Measurements from ENCODE around the gene SLC12A2.
A peak's percentile ranks its signal among the peaks of the same experiment; 100 is the strongest.

Gene SLC12A2

DNA sequence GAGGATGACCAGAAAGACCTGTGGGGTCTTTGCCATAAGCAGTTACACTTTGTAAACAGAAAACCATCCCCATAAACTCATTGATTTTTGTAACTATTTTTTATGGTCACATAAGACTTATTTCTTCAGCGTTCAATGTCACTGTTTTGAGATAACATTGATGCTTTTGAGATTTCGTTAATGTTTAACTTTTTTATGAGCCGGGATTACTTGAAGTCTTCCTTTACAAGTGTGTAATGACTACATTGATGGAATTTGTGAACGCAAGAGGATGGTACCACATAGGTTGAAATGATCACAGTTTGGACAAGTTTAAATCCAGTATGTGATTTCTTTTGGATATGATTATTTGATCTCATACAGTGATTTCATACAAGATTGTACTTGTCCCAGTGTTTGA, 1.8 kb downstream of the SLC12A2 start:
- no peaks in the 10 kb centered on the region for H3K36me3 ChIP-seq (replicated peaks)
- no peaks in the 10 kb centered on the region for H3K27me3 ChIP-seq (replicated peaks)
- TF ChIP-seq, protein P1, sequence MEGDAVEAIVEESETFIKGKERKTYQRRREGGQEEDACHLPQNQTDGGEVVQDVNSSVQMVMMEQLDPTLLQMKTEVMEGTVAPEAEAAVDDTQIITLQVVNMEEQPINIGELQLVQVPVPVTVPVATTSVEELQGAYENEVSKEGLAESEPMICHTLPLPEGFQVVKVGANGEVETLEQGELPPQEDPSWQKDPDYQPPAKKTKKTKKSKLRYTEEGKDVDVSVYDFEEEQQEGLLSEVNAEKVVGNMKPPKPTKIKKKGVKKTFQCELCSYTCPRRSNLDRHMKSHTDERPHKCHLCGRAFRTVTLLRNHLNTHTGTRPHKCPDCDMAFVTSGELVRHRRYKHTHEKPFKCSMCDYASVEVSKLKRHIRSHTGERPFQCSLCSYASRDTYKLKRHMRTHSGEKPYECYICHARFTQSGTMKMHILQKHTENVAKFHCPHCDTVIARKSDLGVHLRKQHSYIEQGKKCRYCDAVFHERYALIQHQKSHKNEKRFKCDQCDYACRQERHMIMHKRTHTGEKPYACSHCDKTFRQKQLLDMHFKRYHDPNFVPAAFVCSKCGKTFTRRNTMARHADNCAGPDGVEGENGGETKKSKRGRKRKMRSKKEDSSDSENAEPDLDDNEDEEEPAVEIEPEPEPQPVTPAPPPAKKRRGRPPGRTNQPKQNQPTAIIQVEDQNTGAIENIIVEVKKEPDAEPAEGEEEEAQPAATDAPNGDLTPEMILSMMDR (IDR thresholded peaks at IDR 0.05; ENCODE audit: low read depth, low read length, missing control alignments): no peak
- H3K4me3 ChIP-seq (ENCODE audit: low read depth, low read length): peak overlapping the region; percentile 82
- H3K27ac ChIP-seq: no peak overlapping the region
- in situ Hi-C loops (cut with HindIII; ENCODE audit: low pct_ligation_motif_present, low sequenced_read_pairs): no loop called here
- DNase-seq: no peak

DNA sequence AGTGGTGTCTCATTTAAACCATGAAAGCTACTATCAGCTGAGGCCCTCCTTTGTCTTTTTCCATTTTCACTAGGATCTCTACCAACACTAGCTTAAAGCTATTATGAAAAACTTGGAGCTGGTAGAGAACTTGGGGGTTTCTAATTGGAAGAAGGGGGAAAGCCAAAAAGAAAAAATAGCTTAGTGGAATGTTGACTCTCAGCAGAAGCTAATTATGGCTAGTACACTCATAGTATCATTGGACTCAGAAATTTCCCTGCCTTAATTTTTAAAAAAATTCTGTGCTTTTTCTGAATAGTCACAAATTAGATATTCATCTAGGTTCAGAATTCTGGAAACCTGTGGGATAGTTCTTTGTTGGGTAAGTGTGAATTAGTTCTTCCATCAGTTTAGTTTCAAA, 8.0 kb downstream of the SLC12A2 start:
- DNase-seq: no peak
- Histone ChIP-seq H3K27ac (no peak overlapping the region), H3K27me3 (replicated peaks) (no peaks in the 10 kb centered on the region), H3K36me3 (replicated peaks) (no peaks in the 10 kb centered on the region), H3K4me3 (ENCODE audit: low read depth, low read length) (no peak overlapping the region)
- TF ChIP-seq, protein P1 (IDR thresholded peaks at IDR 0.05; ENCODE audit: low read depth, low read length, missing control alignments): no peak
- in situ Hi-C loops (cut with HindIII; ENCODE audit: low pct_ligation_motif_present, low sequenced_read_pairs): no loop called here

DNA sequence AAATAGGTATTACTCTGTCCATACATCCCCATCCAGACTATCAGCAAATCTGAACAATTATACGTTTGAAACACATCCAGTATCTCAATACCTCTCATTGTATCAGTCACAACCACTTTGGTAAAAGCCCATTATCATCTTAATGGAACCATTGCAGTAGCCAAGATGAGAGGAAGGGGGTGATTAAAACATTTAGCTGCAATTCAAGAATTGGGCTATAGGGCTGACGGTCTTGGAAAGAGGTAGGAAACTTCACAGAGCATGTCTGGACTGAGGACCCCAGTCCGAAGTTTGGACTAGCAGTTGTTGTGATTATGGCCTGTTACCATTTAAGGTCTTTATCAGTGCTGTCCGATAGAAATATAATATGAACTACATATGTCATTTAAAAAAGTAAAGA, 8.6 kb downstream of the SLC12A2 start:
- Histone ChIP-seq H3K4me3 (ENCODE audit: low read depth, low read length) (no peak overlapping the region), H3K27me3 (replicated peaks) (no peaks in the 10 kb centered on the region), H3K36me3 (replicated peaks) (no peaks in the 10 kb centered on the region), H3K27ac (no peak overlapping the region)
- in situ Hi-C loops (cut with HindIII; ENCODE audit: low pct_ligation_motif_present, low sequenced_read_pairs): no loop called here
- DNase-seq: no peak
- TF ChIP-seq, protein P1 (IDR thresholded peaks at IDR 0.05; ENCODE audit: low read depth, low read length, missing control alignments): no peak

DNA sequence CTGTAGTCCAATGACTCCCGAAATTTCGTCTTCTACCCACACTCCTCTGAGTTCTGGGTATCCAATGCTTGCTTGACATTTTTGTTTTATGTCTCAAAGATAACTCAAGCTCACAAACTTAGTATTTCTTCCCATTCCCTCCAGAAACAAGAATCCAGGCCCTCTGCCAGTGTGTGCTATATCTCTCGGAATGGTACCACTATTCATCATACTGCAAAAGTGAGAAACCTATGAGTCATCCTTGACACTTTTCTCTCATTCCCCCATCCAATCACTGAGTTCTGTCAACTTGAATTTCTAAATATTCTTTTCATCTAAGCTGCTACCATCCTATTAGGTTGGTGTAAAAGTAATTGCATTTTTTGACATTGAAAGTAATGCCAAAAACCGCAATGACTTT, 9.8 kb downstream of the SLC12A2 start:
- in situ Hi-C loops (cut with HindIII; ENCODE audit: low pct_ligation_motif_present, low sequenced_read_pairs): no loop called here
- Histone ChIP-seq H3K27me3 (replicated peaks) (no peaks in the 10 kb centered on the region), H3K36me3 (replicated peaks) (no peaks in the 10 kb centered on the region), H3K4me3 (ENCODE audit: low read depth, low read length) (no peak overlapping the region), H3K27ac (no peak overlapping the region)
- TF ChIP-seq, protein P1 (IDR thresholded peaks at IDR 0.05; ENCODE audit: low read depth, low read length, missing control alignments): no peak
- DNase-seq: no peak

DNA sequence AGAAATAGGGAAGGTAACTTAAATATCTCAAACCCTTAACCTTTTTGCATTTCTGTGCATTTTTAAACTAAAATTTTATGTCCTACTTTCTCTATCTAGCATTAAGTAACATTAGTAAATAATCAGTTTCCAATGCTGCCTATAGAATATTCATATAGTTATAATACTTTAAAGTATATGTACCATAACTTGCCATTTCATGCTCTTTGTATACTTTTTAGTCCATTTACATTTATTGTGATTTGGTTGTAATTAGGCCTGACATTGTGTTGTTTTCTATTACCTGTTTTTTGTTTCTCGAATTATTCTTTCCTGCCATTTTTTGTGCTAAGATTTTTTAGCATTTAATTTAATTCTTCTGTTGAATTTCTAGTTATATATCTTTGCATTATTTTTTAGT, 13.7 kb downstream of the SLC12A2 start:
- DNase-seq: no peak
- in situ Hi-C loops (cut with HindIII; ENCODE audit: low pct_ligation_motif_present, low sequenced_read_pairs): no loop called here

DNA sequence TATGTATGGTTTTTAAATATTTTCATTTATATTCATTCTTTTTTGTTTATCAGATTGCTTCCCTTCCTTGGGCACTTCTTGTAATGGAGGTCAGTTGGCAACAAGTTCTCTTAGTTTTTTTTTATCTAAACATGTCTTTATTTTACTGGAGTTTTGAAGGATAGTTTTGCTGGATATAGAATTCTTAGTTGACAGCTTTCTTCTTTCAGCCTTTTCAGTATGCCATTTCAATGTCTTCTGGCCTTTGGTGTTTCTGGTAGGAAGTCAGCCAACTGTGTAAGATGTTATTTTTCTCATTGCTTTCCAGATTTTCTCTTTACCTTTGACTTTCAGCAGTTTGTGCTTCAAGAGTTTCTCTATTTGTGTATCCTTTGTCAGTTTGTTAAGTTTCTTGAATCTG, 14.2 kb downstream of the SLC12A2 start:
- H3K27me3 ChIP-seq (replicated peaks): no peaks in the 10 kb centered on the region
- no peak for DNase-seq
- H3K27ac ChIP-seq: no peak overlapping the region
- H3K4me3 ChIP-seq (ENCODE audit: low read depth, low read length): no peak overlapping the region
- TF ChIP-seq, protein P1 (IDR thresholded peaks at IDR 0.05; ENCODE audit: low read depth, low read length, missing control alignments): no peak
- no peaks in the 10 kb centered on the region for H3K36me3 ChIP-seq (replicated peaks)
- in situ Hi-C loops (cut with HindIII; ENCODE audit: low pct_ligation_motif_present, low sequenced_read_pairs): no loop called here

More for the DNA sequence above, 13.7 kb downstream of the SLC12A2 start:
- no peaks in the 10 kb centered on the region for H3K27me3 ChIP-seq (replicated peaks)
- TF ChIP-seq, protein P1 (IDR thresholded peaks at IDR 0.05; ENCODE audit: low read depth, low read length, missing control alignments): no peak
- H3K36me3 ChIP-seq (replicated peaks): no peaks in the 10 kb centered on the region
- no peak overlapping the region for H3K27ac ChIP-seq
- no peak overlapping the region for H3K4me3 ChIP-seq (ENCODE audit: low read depth, low read length)
